ENCODE results near the gene RNF175. TPM values are rescaled to one million over a fixed set of nuclear protein-coding genes. Genes with fewer than 3 reads are reported as not detected.
A peak's percentile ranks its signal among the peaks of the same experiment; 100 is the strongest.

The RNF175 gene
- total RNA-seq, 1 donor from 2014 or later = 2.3 TPM

- no peak overlapping the region for H3K4me3 ChIP-seq (ENCODE audit: low read depth, low read length)
- DNase-seq (ENCODE audit: low read depth) = no peak
- no peak for TF ChIP-seq CTCF (conservative IDR thresholded peaks at IDR 0.05; ENCODE audit: low read depth, low read length)
These were observed 55.3 kb downstream of the RNF175 start for GRCh38 chr4:153704522-153704921.

- DNase-seq (ENCODE audit: low read depth) = no peak
- peak overlapping the region; percentile 59 for H3K4me3 ChIP-seq (ENCODE audit: low read depth, low read length)
- TF ChIP-seq CTCF (conservative IDR thresholded peaks at IDR 0.05; ENCODE audit: low read depth, low read length) = no peak
These were observed 74.9 kb downstream of the RNF175 start for GRCh38 chr4:153684971-153685371.

- TF ChIP-seq CTCF (conservative IDR thresholded peaks at IDR 0.05; ENCODE audit: low read depth, low read length) = no peak
- H3K4me3 ChIP-seq (ENCODE audit: low read depth, low read length) = peak within 1 kb of the TSS; percentile 59
- DNase-seq (ENCODE audit: low read depth) = no peak
These were observed 75.4 kb downstream of the RNF175 start, which contains the start of gene TLR2 for GRCh38 chr4:153684182-153684970. TLR2 (plus strand) TSS chr4:153684280; CDS start chr4:153702908, 18,628 bp downstream.

- TF ChIP-seq CTCF (conservative IDR thresholded peaks at IDR 0.05; ENCODE audit: low read depth, low read length) = no peak
- H3K4me3 ChIP-seq (ENCODE audit: low read depth, low read length) = peak overlapping the region; percentile 59
- DNase-seq (ENCODE audit: low read depth) = no peak
These were observed 76.1 kb downstream of the RNF175 start for GRCh38 chr4:153683763-153684181.

- no peak for DNase-seq (ENCODE audit: low read depth)
- no peak overlapping the region for H3K4me3 ChIP-seq (ENCODE audit: low read depth, low read length)
- no peak for TF ChIP-seq CTCF (conservative IDR thresholded peaks at IDR 0.05; ENCODE audit: low read depth, low read length)
These were observed 80.3 kb downstream of the RNF175 start for GRCh38 chr4:153679486-153679885.

GRCh38 chr4:153676984-153677383 lies 82.8 kb downstream of the RNF175 start:
- peak; percentile 65 for DNase-seq (ENCODE audit: low read depth)
- TF ChIP-seq CTCF (conservative IDR thresholded peaks at IDR 0.05; ENCODE audit: low read depth, low read length) = no peak
- no peak overlapping the region for H3K4me3 ChIP-seq (ENCODE audit: low read depth, low read length)

GRCh38 chr4:153676486-153676885 lies 83.3 kb downstream of the RNF175 start:
- DNase-seq (ENCODE audit: low read depth) = no peak
- TF ChIP-seq CTCF (conservative IDR thresholded peaks at IDR 0.05; ENCODE audit: low read depth, low read length) = no peak
- H3K4me3 ChIP-seq (ENCODE audit: low read depth, low read length) = no peak overlapping the region
